ENCODE results near the gene BARHL2. TPM values are rescaled to one million over a fixed set of nuclear protein-coding genes. Genes with fewer than 3 reads are reported as not detected.

The BARHL2 gene
- total and polyA plus RNA-seq, 2 of the 4 experiments (the other 2 are of a cell fraction) = not detected

GRCh38 chr1:90728502-90729287 lies 11.6 kb upstream of the BARHL2 start:
- in situ Hi-C loops (cut with MboI; ENCODE audit: low sequenced_read_pairs) (loop anchor here (10.0 kb wide), 2 partner anchors 236 to 436 kb away; no protein-coding TSS in a partner anchor), dilution Hi-C loops (cut with HindIII; ENCODE audit: low sequenced_read_pairs, unreplicated experiment) (no loop called here), intact Hi-C loops (cut with micrococcal nuclease) (loop anchor here (5.0 to 10.0 kb wide), 2 partner anchors 124 to 546 kb away; no protein-coding TSS in a partner anchor)
- peaks cover 84% of the 10 kb centered on the region for H3K27me3 ChIP-seq (ENCODE audit: control insufficient read depth, insufficient read depth, low read length)
- no peaks in the 10 kb centered on the region for H3K36me3 ChIP-seq (ENCODE audit: control insufficient read depth, insufficient read depth, low read length)
- H2AK5ac ChIP-seq (ENCODE audit: low read depth, low read length) = no peak overlapping the region
- ChIA-PET CTCF (no interaction called here), POLR2A (ENCODE audit: unreplicated experiment) (no interaction called here)
- H3K56ac ChIP-seq (ENCODE audit: extremely low read depth, insufficient read depth, low read length) = no peak overlapping the region
- no peak overlapping the region for H3K14ac ChIP-seq (replicated peaks; ENCODE audit: low read depth, low read length)
- no peak overlapping the region for H3K18ac ChIP-seq (ENCODE audit: low read depth, low read length)
- TF ChIP-seq POLR2A (IDR thresholded peaks at IDR 0.05; ENCODE audit: low read depth, low read length) = no peak
- no peak for TF ChIP-seq RFX5 (IDR thresholded peaks at IDR 0.05; ENCODE audit: low read depth, low read length)
- TF ChIP-seq MAZ (IDR thresholded peaks at IDR 0.05; ENCODE audit: borderline replicate concordance, low read depth, low read length) = no peak
- no peak for TF ChIP-seq FOS (IDR thresholded peaks at IDR 0.05; ENCODE audit: low read depth, low read length)
- H3K9ac ChIP-seq (ENCODE audit: low read depth, low read length) = no peak overlapping the region
- H3K4me3 ChIP-seq (ENCODE audit: insufficient read depth, low read depth, low read length) = no peak overlapping the region
- DNase-seq = no peak
- no peak overlapping the region for H3K23ac ChIP-seq (ENCODE audit: low read depth, low read length)
- no peak overlapping the region for H4K8ac ChIP-seq (ENCODE audit: low read depth in 2 of 2, low read length in 2 of 2)
- H2BK15ac ChIP-seq (ENCODE audit: low read depth, low read length) = no peak overlapping the region
- no peak overlapping the region for H4K91ac ChIP-seq (ENCODE audit: insufficient read depth, low read depth, low read length)
- H3K79me1 ChIP-seq (ENCODE audit: low read depth in 1 of 2, low read length in 2 of 2) = no peaks in the 10 kb centered on the region
- H3K9me1 ChIP-seq (ENCODE audit: insufficient read depth, low read length) = no peaks in the 10 kb centered on the region
- no peak overlapping the region for H3K27ac ChIP-seq (ENCODE audit: insufficient read depth, low read length)
- BruUV-seq (replicated peaks) = no TSS peak
- no peak overlapping the region for H3K4me2 ChIP-seq (ENCODE audit: low read depth, low read length)
- H3K4ac ChIP-seq (ENCODE audit: low read depth, low read length) = no peak overlapping the region
- H2AFZ ChIP-seq (replicated peaks; ENCODE audit: low read length, poor library complexity) = no peak overlapping the region
- no peak overlapping the region for H2BK20ac ChIP-seq (ENCODE audit: low read depth, low read length)
- H4K5ac ChIP-seq (ENCODE audit: low read depth, low read length) = no peak overlapping the region
- WGBS, 2 experiments (ENCODE audit: extremely low coverage in 2 of 2, insufficient read length in 1 of 2) = 7% methylated on average over 7 of the region's 25 CpGs; no CpG with 5 or more reads in 1 of the 2 experiments
- H4K20me1 ChIP-seq (ENCODE audit: insufficient read depth, low read length) = no peaks in the 10 kb centered on the region
- H2AK9ac ChIP-seq (replicated peaks; ENCODE audit: low read depth, low read length, poor library complexity) = no peak overlapping the region
- 0 out of 2 replicates have a peak, but pooled peaks cover 1% of the 10 kb centered on the region for H3K4me1 ChIP-seq (ENCODE audit: control insufficient read depth, insufficient read depth, low read length)
- peaks cover 11% of the 10 kb centered on the region; the same call in 1 of the 2 replicates for H3K9me3 ChIP-seq (ENCODE audit: control insufficient read depth, insufficient read depth, low read length)
- H2BK120ac ChIP-seq (ENCODE audit: low read depth, low read length) = no peak overlapping the region
- ATAC-seq (ENCODE audit: low read depth) = no peak
- H2BK5ac ChIP-seq (ENCODE audit: low read depth, low read length, poor library complexity, severe bottlenecking) = no peak overlapping the region

Measured in IMR-90 (cell line).